Right lobe of liver (tissue), 4 donors: ENCODE results near the gene SVEP1.

Source experiments
- POLR2A ChIP-seq: fragments of 450-650 bp; IDR thresholded peaks from one replicate; pipeline ENCODE4 v1.6.1; 2017; ENCODE audit warnings: antibody characterized with exemption, mild to moderate bottlenecking
- TF ChIP-seq, protein P1 (sequence below), 4 donors: fragments of 200-600 bp in 3 of 4; fragments of 450-650 bp in 1 of 4; IDR thresholded peaks; one replicate each; pipeline versions ENCODE4 v1.5.1 to v1.8.0; 2016 to 2022; ENCODE audit warnings: antibody characterized with exemption in 4 of 4, mild to moderate bottlenecking in 2 of 4
- donor health status: DM: no; HTN: no; CAD: no.
- donor health status: DM: no; HTN: no; CAD: no.
- donor health status: DM: no; HTN: yes; CAD: no.

DNA sequence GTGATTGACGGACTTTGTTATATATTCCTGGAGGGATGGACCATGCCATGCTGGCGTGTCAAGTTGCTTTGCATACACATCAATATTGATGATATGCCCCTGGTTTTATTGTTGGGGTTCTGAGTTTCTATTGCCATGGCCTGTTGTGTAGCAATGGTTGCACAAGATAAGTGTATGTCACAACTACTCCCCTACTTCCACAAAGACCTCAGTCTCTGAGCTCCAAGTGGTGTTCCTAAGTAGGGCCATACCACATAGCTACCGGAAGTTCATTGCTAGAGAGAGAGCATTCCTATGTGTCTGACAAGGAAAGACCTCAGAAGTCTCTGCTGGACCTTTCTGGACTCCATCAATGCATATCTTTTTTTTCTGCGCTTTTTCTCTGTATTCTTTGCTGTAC, 261.6 kb downstream of the SVEP1 start:
- TF ChIP-seq, protein P1, sequence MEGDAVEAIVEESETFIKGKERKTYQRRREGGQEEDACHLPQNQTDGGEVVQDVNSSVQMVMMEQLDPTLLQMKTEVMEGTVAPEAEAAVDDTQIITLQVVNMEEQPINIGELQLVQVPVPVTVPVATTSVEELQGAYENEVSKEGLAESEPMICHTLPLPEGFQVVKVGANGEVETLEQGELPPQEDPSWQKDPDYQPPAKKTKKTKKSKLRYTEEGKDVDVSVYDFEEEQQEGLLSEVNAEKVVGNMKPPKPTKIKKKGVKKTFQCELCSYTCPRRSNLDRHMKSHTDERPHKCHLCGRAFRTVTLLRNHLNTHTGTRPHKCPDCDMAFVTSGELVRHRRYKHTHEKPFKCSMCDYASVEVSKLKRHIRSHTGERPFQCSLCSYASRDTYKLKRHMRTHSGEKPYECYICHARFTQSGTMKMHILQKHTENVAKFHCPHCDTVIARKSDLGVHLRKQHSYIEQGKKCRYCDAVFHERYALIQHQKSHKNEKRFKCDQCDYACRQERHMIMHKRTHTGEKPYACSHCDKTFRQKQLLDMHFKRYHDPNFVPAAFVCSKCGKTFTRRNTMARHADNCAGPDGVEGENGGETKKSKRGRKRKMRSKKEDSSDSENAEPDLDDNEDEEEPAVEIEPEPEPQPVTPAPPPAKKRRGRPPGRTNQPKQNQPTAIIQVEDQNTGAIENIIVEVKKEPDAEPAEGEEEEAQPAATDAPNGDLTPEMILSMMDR (IDR thresholded peaks at IDR 0.05), result no peak
- no peak for TF ChIP-seq POLR2A
